HG02852 (cell line): ENCODE results near the gene MEAK7.
A peak's percentile ranks its signal among the peaks of the same experiment; 100 is the strongest.

ENCODE experiments used
- ATAC-seq: cut with Tn5 transposase; IDR thresholded peaks from one replicate; pipeline ENCODE4 v1.9.1; 2021; ENCODE audit warnings: mild to moderate bottlenecking, moderate library complexity; ENCODE audit not compliant: unreplicated experiment

Gene MEAK7

GRCh38 chr16:84513666-84514065, 9.2 kb upstream of the MEAK7 start:
- ATAC-seq = no peak

- ATAC-seq = no peak
These were observed 8.7 kb upstream of the MEAK7 start for GRCh38 chr16:84513123-84513522.

- no peak for ATAC-seq
These were observed 7.4 kb upstream of the MEAK7 start for GRCh38 chr16:84511831-84512230.

- ATAC-seq = no peak
These were observed 6.8 kb upstream of the MEAK7 start for GRCh38 chr16:84511180-84511800.

- no peak for ATAC-seq
These were observed 4.8 kb upstream of the MEAK7 start for GRCh38 chr16:84509032-84509950.

GRCh38 chr16:84508502-84508901, 4.0 kb upstream of the MEAK7 start:
- no peak for ATAC-seq

- no peak for ATAC-seq
These were observed 2.8 kb upstream of the MEAK7 start for GRCh38 chr16:84507011-84507982.

GRCh38 chr16:84505249-84506187, 1.1 kb upstream of the MEAK7 start:
- no peak for ATAC-seq

GRCh38 chr16:84503751-84504395, 586 bp downstream of the MEAK7 start:
- peak; percentile 1 for ATAC-seq

- ATAC-seq = no peak
These were observed 1.9 kb downstream of the MEAK7 start for GRCh38 chr16:84502581-84502980.

- ATAC-seq = no peak
These were observed 2.4 kb downstream of the MEAK7 start for GRCh38 chr16:84502075-84502474.

GRCh38 chr16:84501077-84501735, 3.3 kb downstream of the MEAK7 start:
- no peak for ATAC-seq

- no peak for ATAC-seq
These were observed 3.9 kb downstream of the MEAK7 start for GRCh38 chr16:84500531-84500930.

GRCh38 chr16:84499638-84500037, 4.8 kb downstream of the MEAK7 start:
- ATAC-seq = no peak

GRCh38 chr16:84498859-84499620, 5.4 kb downstream of the MEAK7 start:
- no peak for ATAC-seq

GRCh38 chr16:84498223-84498610, 6.2 kb downstream of the MEAK7 start:
- ATAC-seq = no peak

GRCh38 chr16:84497418-84498222, 6.8 kb downstream of the MEAK7 start:
- no peak for ATAC-seq
